T-helper 1 cell treated with Interleukin-12 subunit alpha and Interleukin-12 subunit beta and Interleukin-4 antibody, amounts not matched to agents 30 ng/mL and 1 ng/mL, for 36 hours (primary cell): ENCODE data around the gene PALM3. TPM values are rescaled to one million over a fixed set of nuclear protein-coding genes. Genes with fewer than 3 reads are reported as not detected.

ENCODE experiments used
- intact Hi-C: fragments of 100-400 bp; cut with micrococcal nuclease; formaldehyde crosslinking; loops from one replicate; pipeline ENCODE4 v1.15.1; 2024
- total RNA-seq: library from RNA; stranded (reverse); gene quantifications from 2 replicates; pipeline ENCODE4 v1.2.3, GENCODE V29; 2022

PALM3 gene
- total RNA-seq, 1 donor from 2014 or later = not detected

DNA sequence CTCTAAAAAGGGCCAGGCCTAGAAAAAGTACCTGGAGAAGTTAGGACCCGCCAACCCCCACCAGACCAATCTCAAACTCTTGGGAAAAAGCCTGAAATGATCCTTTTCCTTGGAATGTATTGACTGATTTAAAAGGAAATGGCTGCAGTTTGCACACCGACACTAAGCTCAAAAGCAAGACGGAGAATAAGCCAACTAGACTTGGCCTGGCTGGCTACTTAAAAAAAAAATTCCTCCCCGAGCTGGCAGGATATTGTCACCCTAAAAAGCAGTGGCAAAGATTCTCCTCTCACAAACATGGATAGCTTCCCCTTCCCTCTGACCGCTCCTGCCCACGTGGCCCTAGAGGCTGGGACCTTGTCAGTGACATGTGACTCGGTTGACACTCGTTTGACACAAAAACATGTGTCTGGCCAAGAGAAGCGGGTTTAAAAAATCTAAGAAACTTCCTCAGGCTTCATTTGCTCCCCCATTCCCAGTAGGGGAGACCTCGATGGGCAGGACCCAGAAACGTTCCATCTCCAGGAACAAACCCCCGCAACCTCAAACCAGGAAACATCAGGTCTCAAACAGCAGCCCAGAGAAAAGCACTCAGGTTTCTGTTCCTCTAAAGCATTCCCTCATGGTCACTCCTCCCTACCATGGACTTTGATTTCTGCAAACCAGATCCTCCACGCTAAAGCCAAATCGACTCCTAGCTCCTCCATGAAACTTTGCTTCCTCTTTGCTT, 57.1 kb downstream of the PALM3 start:
- intact Hi-C loops = loop anchor here (5.0 to 10.0 kb wide), 3 partner anchors 378 to 852 kb away; partner anchors contain the start of genes ADGRE5, IER2, STX10 and TECR

Other genes with a start within 250 kb of the PALM3 start
- 0.98 and 1.0 TPM in 2 replicates for gene NANOS3, start 184.9 kb downstream of the PALM3 start, total RNA-seq
- 8.3 and 9.8 TPM in 2 replicates for gene BRME1, start 156.0 kb downstream of the PALM3 start, total RNA-seq
- 36.3 and 37.0 TPM in 2 replicates for gene CC2D1A, start 155.9 kb downstream of the PALM3 start, total RNA-seq
- gene PODNL1, start 123.7 kb downstream of the PALM3 start, total RNA-seq = 0.10 and 0.42 TPM in 2 replicates
- gene DCAF15, start 109.6 kb downstream of the PALM3 start, total RNA-seq = 69.3 and 76.4 TPM in 2 replicates
- gene RFX1, start 55.8 kb downstream of the PALM3 start, total RNA-seq = 15.9 and 16.2 TPM in 2 replicates
- not detected in 2 replicates for gene RLN3, start 33.9 kb downstream of the PALM3 start, total RNA-seq
- 146 and 147 TPM in 2 replicates for gene IL27RA, start 30.3 kb downstream of the PALM3 start, total RNA-seq
- gene MISP3, start 10.7 kb upstream of the PALM3 start, total RNA-seq = 1.5 and 1.8 TPM in 2 replicates
- 0.32 and 0.34 TPM in 2 replicates for gene C19orf67, start 23.7 kb upstream of the PALM3 start, total RNA-seq
- gene SAMD1, start 28.7 kb upstream of the PALM3 start, total RNA-seq = 68.7 and 68.8 TPM in 2 replicates
- 66.4 and 72.0 TPM in 2 replicates for gene PRKACA, start 55.7 kb upstream of the PALM3 start, total RNA-seq
- 71.8 and 78.9 TPM in 2 replicates for gene ASF1B, start 74.5 kb upstream of the PALM3 start, total RNA-seq
- gene ADGRL1, start 144.1 kb upstream of the PALM3 start, total RNA-seq = 7.6 and 8.1 TPM in 2 replicates